GM12873 (cell line): ENCODE results near the gene RGR.
A peak's percentile ranks its signal among the peaks of the same experiment; 100 is the strongest.

Experiments
- TF ChIP-seq, protein P1 (sequence below): IDR thresholded peaks from 2 replicates; pipeline ENCODE4 v1.5.1; 2012; ENCODE audit warnings: low read depth, mild to moderate bottlenecking, moderate library complexity, low read length, control low read depth; ENCODE audit not compliant: insufficient read depth; ENCODE audit errors: missing control alignments

Gene RGR

DNA sequence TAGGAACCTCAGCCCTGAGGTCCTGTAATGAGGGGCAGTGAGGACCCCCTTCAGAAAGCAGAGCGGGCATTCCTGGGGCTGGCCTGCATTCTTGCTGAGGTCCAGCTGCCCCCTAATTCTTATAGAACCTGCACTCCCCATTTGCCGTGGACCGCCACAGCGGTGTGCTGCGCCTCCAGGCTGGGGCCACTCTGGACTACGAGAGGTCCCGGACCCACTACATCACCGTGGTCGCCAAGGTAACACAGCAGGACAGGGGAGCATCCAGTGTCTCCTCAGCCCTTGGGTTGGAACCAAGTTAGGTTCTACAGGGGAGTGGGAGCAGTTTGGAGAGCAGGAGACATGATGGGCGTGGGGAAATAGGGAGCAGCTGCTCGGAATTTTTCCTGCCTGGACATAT, 43.2 kb upstream of the RGR start:
- TF ChIP-seq, protein P1, sequence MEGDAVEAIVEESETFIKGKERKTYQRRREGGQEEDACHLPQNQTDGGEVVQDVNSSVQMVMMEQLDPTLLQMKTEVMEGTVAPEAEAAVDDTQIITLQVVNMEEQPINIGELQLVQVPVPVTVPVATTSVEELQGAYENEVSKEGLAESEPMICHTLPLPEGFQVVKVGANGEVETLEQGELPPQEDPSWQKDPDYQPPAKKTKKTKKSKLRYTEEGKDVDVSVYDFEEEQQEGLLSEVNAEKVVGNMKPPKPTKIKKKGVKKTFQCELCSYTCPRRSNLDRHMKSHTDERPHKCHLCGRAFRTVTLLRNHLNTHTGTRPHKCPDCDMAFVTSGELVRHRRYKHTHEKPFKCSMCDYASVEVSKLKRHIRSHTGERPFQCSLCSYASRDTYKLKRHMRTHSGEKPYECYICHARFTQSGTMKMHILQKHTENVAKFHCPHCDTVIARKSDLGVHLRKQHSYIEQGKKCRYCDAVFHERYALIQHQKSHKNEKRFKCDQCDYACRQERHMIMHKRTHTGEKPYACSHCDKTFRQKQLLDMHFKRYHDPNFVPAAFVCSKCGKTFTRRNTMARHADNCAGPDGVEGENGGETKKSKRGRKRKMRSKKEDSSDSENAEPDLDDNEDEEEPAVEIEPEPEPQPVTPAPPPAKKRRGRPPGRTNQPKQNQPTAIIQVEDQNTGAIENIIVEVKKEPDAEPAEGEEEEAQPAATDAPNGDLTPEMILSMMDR = no peak

GRCh38 chr10:84202349-84202748, 42.5 kb upstream of the RGR start:
- TF ChIP-seq, protein P1 = no peak

GRCh38 chr10:84204122-84204521, 40.7 kb upstream of the RGR start:
- TF ChIP-seq, protein P1 = peak; percentile 82

DNA sequence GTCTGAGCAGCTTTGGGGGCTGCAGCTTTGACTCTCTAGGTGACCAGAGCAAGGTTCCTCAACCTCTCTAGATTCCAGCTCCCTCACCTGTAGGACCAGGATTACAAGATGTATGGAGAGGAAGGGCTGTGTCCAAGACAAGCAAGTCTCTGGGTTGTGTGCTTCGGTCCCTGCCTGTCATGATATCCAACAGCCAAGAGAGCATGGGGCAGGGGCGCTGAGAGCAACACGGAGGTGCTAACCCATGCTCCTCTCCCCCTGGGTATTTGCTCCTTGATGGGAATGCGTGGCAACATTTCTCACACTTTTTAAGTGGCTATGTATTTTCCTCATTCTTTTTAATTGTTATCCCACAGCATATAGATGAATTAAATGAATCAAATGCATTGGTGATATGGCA, 40.2 kb upstream of the RGR start:
- TF ChIP-seq, protein P1 = no peak

GRCh38 chr10:84205049-84205852, 39.6 kb upstream of the RGR start:
- TF ChIP-seq, protein P1 = peak; percentile 99

GRCh38 chr10:84205853-84206525, 38.9 kb upstream of the RGR start:
- TF ChIP-seq, protein P1 = no peak

DNA sequence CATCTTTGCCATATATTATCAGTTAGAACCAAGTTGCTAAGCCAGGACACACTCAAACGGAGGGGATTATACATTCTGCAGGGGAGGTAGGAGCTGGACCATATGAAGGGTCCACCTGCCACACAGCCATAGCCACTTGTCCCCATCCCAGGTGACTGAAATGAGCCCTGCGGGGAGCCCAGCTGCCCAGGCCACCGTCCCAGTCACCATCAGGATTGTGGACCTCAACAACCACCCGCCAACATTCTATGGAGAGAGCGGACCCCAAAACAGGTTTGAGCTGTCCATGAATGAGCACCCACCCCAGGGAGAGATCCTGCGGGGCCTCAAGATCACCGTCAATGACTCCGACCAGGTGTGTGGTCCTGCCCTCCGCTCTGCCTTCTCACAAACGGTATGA, 36.8 kb upstream of the RGR start:
- TF ChIP-seq, protein P1 = no peak
